Brain microvascular endothelial cell (primary cell): ENCODE results near the gene NTRK3.

ENCODE experiments used
- DNase-seq: peaks from one replicate; pipeline ENCODE4 v3.0.0-alpha.2; 2020
- H3K27ac ChIP-seq: fragments of 250-450 bp; sonication (Bioruptor Pico); 2 replicates; pipeline ENCODE4 v1.5.1; 2020; ENCODE audit warnings: mild to moderate bottlenecking, moderate library complexity
- H3K27me3 ChIP-seq: fragments of 250-450 bp; sonication (Bioruptor Pico); replicated peaks from 2 replicates; pipeline ENCODE4 v1.5.1; 2020; ENCODE audit warnings: mild to moderate bottlenecking
- H3K36me3 ChIP-seq: fragments of 250-450 bp; sonication (Bioruptor Pico); replicated peaks from 2 replicates; pipeline ENCODE4 v1.5.1; 2020; ENCODE audit warnings: mild to moderate bottlenecking
- H3K4me3 ChIP-seq: 2 replicates; pipeline ENCODE4 v1.5.1; 2011; ENCODE audit warnings: low read depth, mild to moderate bottlenecking, control low read depth, low read length, moderate library complexity
- CTCF ChIP-seq: IDR thresholded peaks from 2 replicates; pipeline ENCODE4 v1.5.1; 2011; ENCODE audit warnings: low read depth, mild to moderate bottlenecking, moderate library complexity, low read length, control low read depth, inconsistent platforms; ENCODE audit errors: missing control alignments
- in situ Hi-C: cut with HindIII; loops from 2 replicates; pipeline ENCODE4 v1.10.0; 2017; ENCODE audit warnings: low sequenced_read_pairs, low pct_ligation_motif_present

Gene NTRK3

DNA sequence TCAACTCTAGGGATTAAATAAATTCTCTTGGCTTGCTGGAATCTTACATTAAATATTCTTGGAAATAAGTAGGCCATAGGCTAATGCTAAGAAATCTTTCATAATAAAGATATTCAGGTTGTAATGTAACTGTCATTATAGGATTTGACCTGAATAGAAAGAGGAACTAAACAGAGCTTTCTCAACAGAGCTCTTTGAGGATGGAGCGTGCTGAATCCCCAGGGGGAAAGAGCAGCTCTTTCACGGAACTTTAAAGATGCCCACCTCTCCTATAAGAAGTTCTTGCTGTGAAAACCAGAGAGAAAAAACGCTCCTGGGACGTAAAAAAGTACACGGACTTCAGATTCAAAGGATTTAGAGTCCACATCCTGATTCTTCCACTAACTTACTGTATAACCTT lies 77.9 kb downstream of the NTRK3 start:
- in situ Hi-C loops = no loop called here
- no peak for TF ChIP-seq CTCF
- H3K4me3 ChIP-seq = no peak overlapping the region
- no peak overlapping the region for H3K27ac ChIP-seq
- H3K27me3 ChIP-seq = no peaks in the 10 kb centered on the region
- no peaks in the 10 kb centered on the region for H3K36me3 ChIP-seq
- no peak for DNase-seq

GRCh38 chr15:88177451-88177850 lies 79.1 kb downstream of the NTRK3 start:
- Histone ChIP-seq H3K36me3 (no peaks in the 10 kb centered on the region), H3K27ac (no peak overlapping the region), H3K27me3 (no peaks in the 10 kb centered on the region), H3K4me3 (no peak overlapping the region)
- DNase-seq = no peak
- in situ Hi-C loops = no loop called here
- no peak for TF ChIP-seq CTCF

GRCh38 chr15:88174571-88174970 lies 82.0 kb downstream of the NTRK3 start:
- no peak for DNase-seq
- Histone ChIP-seq H3K27ac (no peak overlapping the region), H3K36me3 (no peaks in the 10 kb centered on the region), H3K4me3 (no peak overlapping the region), H3K27me3 (no peaks in the 10 kb centered on the region)
- in situ Hi-C loops = no loop called here
- TF ChIP-seq CTCF = no peak

GRCh38 chr15:88166082-88166993 lies 90.2 kb downstream of the NTRK3 start:
- H3K4me3 ChIP-seq = no peak overlapping the region
- no peak for TF ChIP-seq CTCF
- no peak overlapping the region for H3K27ac ChIP-seq
- H3K27me3 ChIP-seq = no peaks in the 10 kb centered on the region
- no peak for DNase-seq
- H3K36me3 ChIP-seq = no peaks in the 10 kb centered on the region
- in situ Hi-C loops = no loop called here

DNA sequence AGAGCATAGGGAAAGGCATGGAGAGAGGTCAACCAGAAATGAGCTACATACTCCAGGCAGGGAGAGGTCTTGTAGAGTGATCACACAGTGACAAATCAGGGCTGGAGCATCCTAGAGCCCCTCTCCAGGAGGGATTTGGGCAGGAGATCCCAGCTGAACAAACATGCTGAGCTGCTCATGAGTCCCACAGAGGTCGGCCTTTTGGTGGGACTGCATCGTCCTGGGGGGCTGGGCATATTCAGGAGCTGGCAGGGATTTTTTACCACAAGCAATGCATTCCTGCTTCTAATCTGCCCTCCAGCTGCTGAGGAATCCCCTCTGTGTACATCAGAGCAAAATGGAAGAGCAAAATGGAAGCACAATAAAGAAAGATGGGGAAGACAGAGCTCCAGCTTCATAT lies 94.9 kb downstream of the NTRK3 start:
- Histone ChIP-seq H3K36me3 (no peaks in the 10 kb centered on the region), H3K27ac (no peak overlapping the region), H3K4me3 (no peak overlapping the region), H3K27me3 (no peaks in the 10 kb centered on the region)
- no peak for TF ChIP-seq CTCF
- DNase-seq = no peak
- in situ Hi-C loops = no loop called here

DNA sequence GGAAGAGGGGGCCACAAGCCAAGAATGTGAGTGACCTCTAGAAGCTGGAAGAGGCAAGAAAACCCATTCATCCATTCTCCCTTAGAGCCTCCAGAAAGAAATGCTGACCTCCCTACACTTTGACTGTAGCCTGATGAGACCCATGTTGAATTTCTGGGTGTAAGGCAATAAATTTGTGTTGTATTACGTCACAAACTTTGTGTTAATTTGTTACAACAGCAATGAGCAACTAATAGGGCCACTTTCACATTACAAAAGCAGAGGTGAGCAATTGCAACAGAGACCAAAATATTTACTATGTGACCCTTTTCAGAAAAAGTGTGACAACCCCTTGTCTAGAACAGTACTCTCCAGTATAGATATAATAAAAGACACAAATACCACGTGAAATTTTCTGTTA lies 101.2 kb downstream of the NTRK3 start:
- in situ Hi-C loops = no loop called here
- no peaks in the 10 kb centered on the region for H3K36me3 ChIP-seq
- TF ChIP-seq CTCF = no peak
- no peak for DNase-seq
- H3K27me3 ChIP-seq = no peaks in the 10 kb centered on the region
- H3K4me3 ChIP-seq = no peak overlapping the region
- H3K27ac ChIP-seq = no peak overlapping the region
